Cerebellar nuclear complex (tissue), 1 donor: Measurements from ENCODE around the gene LRRC59.

ENCODE experiments used
- DNase-seq, 2 experiments: peaks; one replicate each; lab custom pipeline; 2025; lab: John Stamatoyannopoulos, UW

Gene LRRC59

GRCh38 chr17:50386510-50386909 is 10.8 kb downstream of the LRRC59 start:
- DNase-seq = no peak

- no peak for DNase-seq
Measured at GRCh38 chr17:50382931-50383330, 14.4 kb downstream of the LRRC59 start.

DNA sequence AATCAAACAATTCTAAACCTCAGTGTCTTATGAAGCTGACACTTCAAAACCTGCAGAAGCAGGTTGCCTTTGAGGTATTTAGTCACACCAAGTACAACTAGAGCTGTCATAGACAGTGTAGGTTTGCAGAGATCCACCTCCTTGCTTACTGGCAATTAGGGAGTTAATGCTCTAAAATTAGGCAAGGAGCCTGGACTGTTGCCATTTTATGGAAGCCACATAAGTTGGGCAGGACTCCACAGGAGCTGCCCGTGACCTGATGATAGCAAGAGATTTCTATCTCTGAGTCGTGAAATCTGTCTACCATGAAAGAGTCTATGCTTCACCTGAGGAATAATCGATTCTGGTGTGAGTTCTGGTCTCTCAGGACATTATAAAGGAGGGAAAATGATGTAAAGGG is 15.4 kb downstream of the LRRC59 start:
- DNase-seq = no peak

- no peak for DNase-seq
Measured at GRCh38 chr17:50381260-50381815, 16.0 kb downstream of the LRRC59 start.

DNA sequence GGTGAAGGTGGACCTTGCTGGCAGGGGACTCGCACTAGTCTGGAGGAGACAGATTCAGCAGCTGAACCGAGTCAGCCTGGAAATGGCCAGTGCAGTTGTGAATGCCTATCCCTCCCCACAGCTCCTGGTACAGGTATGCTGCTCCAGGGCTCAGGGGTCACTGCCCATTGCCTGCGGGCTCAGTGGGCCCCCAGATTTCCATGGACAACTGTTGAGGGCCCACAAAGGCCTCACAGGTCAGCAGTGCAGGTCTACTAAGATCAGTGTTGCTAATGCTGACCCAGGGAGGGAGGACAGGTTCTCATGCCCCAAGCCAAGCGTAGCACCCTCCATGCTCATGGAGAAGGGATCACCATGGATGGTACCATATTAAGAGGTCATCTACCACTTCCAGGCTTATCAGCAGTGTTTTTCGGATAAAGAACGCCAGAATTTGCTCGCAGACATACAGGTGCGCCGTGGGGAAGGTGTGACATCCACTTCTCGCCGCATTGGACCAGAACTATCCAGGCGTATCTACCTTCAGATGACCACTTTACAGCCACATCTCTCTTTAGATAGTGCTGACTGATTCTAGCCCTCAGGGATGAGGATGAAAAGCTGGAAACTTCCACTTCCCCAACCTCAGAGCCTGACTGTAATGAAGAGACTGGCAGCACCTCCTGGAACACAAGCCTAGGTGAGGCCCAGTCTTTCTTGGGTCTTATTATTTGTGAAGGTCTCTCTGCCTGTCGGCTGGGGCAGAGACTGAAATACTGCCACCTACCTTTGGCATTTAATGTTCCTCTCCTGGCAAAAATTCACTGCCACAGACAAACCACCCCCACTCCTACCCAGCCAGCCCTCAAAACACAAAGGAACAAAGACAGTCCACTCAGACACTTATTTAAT is 16.7 kb downstream of the LRRC59 start:
- DNase-seq = no peak

DNA sequence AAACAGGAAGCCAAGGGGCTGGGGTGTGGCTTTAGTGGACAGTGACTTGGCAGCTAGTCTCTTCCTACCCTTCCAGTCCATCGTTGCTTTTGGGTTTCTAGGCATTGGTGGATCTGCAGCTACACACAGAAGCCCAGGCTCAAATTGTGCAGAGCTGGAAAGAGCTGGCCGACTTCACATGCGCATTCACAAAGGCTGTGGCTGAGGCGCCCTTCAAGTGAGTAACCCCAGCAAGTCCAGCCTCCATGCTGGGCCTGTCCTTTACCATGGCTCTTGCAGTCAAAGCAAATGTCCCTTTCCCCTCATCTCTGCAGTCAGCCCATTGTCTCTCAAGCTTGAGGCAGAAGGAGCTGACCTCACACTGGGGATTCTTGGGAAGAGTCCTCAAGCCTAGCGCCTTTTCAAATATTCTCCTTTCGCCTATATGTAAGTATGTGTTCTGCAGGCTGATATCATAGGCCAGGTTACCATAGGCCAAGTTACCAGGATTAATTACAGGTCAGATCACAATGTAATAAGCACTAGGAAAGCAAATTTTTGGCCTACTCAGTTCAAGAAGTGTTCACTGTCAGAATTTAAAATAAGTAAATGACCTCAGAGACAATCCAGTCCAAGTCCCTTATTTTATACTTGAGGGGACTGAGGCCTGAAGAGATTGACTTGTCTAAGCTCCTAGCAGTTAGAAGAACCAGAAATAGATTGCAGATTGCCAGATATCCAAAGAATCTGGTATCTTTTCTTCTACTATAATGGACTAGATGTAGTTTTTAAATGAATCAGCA is 17.8 kb downstream of the LRRC59 start:
- DNase-seq = no peak

GRCh38 chr17:50375858-50376538 is 21.3 kb downstream of the LRRC59 start:
- DNase-seq = no peak

DNA sequence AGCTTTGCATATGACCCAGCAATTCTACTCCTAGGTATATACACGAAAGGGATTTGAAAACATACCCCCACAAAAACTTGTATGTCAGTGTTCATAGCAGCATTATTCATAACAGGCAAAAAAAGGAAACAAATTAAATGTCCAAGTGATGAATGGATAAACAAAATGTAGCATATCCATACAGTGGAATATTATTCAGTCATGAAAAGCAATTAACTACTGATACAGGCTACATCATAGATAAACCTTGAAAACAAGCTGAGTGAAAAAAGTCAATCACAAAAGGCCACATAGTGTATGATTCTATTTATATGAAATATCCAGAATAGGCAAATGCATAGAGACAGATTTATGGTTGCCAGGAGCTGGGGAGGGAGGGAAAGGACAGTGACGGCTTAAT is 23.6 kb downstream of the LRRC59 start:
- no peak for DNase-seq

DNA sequence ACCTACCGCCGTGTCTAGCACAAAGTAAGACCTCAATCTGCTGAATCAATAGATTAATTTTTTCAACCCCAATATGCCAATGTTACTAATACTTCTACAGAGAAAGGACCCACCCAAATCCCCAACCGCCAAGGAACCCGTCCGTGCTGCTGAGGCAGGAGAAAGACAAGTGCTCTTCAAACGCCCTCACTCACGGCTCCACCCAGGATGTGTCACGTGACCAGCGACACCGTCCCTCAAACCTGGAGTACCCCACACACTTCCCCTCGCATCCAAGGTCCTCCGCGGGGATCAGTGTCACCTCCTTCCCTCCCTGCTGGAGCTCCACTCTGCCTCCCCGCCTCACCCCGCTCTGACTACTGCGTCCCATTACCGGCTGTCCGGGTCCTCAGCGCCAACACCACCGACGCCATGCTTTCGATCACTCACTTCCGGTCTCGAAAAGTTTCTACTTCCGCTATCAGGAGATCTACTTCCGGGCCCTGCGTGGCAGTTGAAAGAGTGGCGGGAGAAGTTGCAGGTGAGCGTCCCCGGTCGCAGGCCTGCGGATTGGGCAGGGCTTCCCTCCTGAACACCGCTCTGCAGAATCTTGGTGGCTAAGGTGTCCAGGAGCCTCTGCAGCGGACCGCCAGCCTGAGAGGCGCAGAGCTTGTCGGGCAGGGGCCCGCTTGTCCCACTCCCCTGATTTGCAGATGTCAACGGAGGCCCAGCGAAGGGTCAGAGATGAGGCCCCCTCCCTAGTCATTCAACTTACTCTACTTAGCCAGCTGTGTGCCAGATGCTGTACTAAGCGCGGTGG is 24.4 kb downstream of the LRRC59 start, which contains the start of the genes EME1 and MRPL27:
Gene EME1 (plus strand): TSS at position 472 of the 799 bp plus-strand sequence. CDS start 1,980 bp downstream, outside the sequence.
Gene MRPL27 (minus strand): TSS at position 427 of the 799 bp plus-strand sequence. CDS start 14 bp downstream, at position 413.
- peak in 1 of 2 experiments; percentile 87 for DNase-seq

DNA sequence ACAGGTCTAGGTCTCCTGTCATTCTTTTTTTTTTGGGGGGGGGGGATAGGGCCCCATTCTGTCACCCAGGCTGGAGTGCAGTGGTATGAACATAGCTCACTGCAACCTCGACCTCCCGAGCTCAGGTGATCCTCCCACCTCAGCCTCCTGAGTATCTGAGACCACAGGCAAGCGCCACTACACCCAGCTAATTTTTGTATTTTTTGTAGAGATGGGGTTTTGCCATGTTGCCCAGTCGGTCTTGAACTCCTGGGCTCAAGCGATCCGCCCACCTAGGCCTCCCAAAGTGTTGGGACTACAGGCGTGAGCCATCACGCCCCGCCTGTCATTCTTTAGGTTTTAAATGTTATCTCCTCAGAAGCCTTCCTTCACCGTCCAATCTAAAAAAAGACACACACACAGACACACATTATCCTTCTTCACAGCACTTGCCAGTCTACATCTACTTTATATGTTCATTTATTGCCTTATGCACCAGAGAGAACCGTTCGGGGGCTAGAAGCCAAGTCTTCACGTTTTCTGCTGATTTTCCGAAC is 25.0 kb downstream of the LRRC59 start:
- no peak for DNase-seq

GRCh38 chr17:50371526-50371925 is 25.8 kb downstream of the LRRC59 start:
- DNase-seq = no peak

GRCh38 chr17:50370052-50370451 is 27.3 kb downstream of the LRRC59 start:
- no peak for DNase-seq

- no peak for DNase-seq
Measured at GRCh38 chr17:50367401-50367800, 29.9 kb downstream of the LRRC59 start.

- DNase-seq = no peak
Measured at GRCh38 chr17:50365649-50366393, 31.5 kb downstream of the LRRC59 start.

- no peak for DNase-seq
Measured at GRCh38 chr17:50365165-50365564, 32.2 kb downstream of the LRRC59 start.

DNA sequence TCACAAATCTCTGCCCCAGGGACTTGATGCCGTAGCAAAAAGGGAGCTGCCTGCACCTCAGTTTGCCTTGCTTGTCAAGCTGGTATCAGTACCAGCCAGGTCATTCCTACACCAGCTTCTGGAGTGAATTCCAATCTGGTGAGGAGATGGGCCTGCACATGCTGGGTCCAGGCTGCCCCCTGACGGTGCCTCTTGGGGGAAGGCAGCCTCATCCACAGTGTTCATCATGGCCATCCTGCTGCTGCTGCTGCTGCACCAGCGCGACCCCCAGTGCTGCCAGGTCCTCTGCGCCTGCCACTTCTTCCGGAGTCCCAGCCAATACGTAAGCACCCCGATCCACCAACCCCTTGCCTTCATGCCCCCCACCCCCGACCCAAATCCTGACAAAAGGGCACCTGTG is 32.6 kb downstream of the LRRC59 start:
- DNase-seq = no peak

- DNase-seq = no peak
Measured at GRCh38 chr17:50364061-50364458, 33.3 kb downstream of the LRRC59 start.

- DNase-seq = no peak
Measured at GRCh38 chr17:50363217-50364060, 33.9 kb downstream of the LRRC59 start.

- no peak for DNase-seq
Measured at GRCh38 chr17:50362661-50363060, 34.7 kb downstream of the LRRC59 start.
